HEK293 (cell line): ENCODE data around the gene SKP2.

ENCODE experiments used
- CTCF ChIP-seq: fragments of 450-650 bp; formaldehyde crosslinking; IDR thresholded peaks from 2 replicates; pipeline ENCODE4 v1.5.1; 2016; ENCODE audit warnings: missing biosample characterization, missing genetic modification characterization
- YY1 ChIP-seq: fragments of 450-650 bp; formaldehyde crosslinking; IDR thresholded peaks from 2 replicates; pipeline ENCODE4 v1.5.1; 2018; ENCODE audit warnings: missing biosample characterization, missing genetic modification characterization

GRCh38 chr5:36222620-36223019, 70.7 kb downstream of the SKP2 start:
- TF ChIP-seq CTCF (tag by site-specific recombination) (no peak), YY1 (tag by site-specific recombination) (no peak)
